Liver (tissue), 3 donors: ENCODE measurements around the gene TTC7B.

Source experiments
- CTCF ChIP-seq: fragments of 150-350 bp; IDR thresholded peaks from 2 replicates; pipeline ENCODE4 v1.5.1; 2017; ENCODE audit warnings: improper control_type of control experiment, low read depth, low read length; ENCODE audit not compliant: missing input control
- EGR1 ChIP-seq, 2 donors: IDR thresholded peaks; 2 replicates each; pipeline ENCODE4 v1.6.1; 2016 to 2018; ENCODE audit warnings: antibody characterized with exemption in 2 of 2, low read depth in 2 of 2
- FOXA1 ChIP-seq: IDR thresholded peaks from 2 replicates; pipeline ENCODE4 v1.6.1; 2016; ENCODE audit warnings: antibody characterized with exemption
- HNF4A ChIP-seq, 2 donors: conservative IDR thresholded peaks; 2 replicates each; pipeline ENCODE4 v1.6.1; 2016; ENCODE audit warnings: antibody characterized with exemption in 2 of 2, mild to moderate bottlenecking in 2 of 2
- JUND ChIP-seq, 2 donors: IDR thresholded peaks; 2 replicates each; pipeline ENCODE4 v1.6.1; 2016; ENCODE audit warnings: antibody characterized with exemption in 2 of 2
- MAX ChIP-seq: IDR thresholded peaks from 2 replicates; pipeline ENCODE4 v1.6.1; 2016; ENCODE audit warnings: antibody characterized with exemption
- RAD21 ChIP-seq, 2 donors: IDR thresholded peaks; 2 replicates each; pipeline ENCODE4 v1.6.1; 2016; ENCODE audit warnings: antibody characterized with exemption in 2 of 2, mild to moderate bottlenecking in 2 of 2
- REST ChIP-seq: IDR thresholded peaks from 2 replicates; pipeline ENCODE4 v1.6.1; 2016; ENCODE audit warnings: antibody characterized with exemption, mild to moderate bottlenecking
- RXRA ChIP-seq, 2 donors: IDR thresholded peaks; 2 replicates each; pipeline ENCODE4 v1.6.1; 2017 to 2018; ENCODE audit warnings: antibody characterized with exemption in 2 of 2, mild to moderate bottlenecking in 1 of 2
- SP1 ChIP-seq: IDR thresholded peaks from 2 replicates; pipeline ENCODE4 v1.6.1; 2018; ENCODE audit warnings: antibody characterized with exemption, mild to moderate bottlenecking
- TAF1 ChIP-seq: conservative IDR thresholded peaks from 2 replicates; pipeline ENCODE4 v1.6.1; 2016; ENCODE audit warnings: antibody characterized with exemption, mild to moderate bottlenecking
- YY1 ChIP-seq: IDR thresholded peaks from 2 replicates; pipeline ENCODE4 v1.6.1; 2016; ENCODE audit warnings: antibody characterized with exemption, mild to moderate bottlenecking
- ZBTB33 ChIP-seq: IDR thresholded peaks from 2 replicates; pipeline ENCODE4 v1.6.1; 2016; ENCODE audit warnings: antibody characterized with exemption
- donor health status: healthy.
- donor health status: healthy.

- TF ChIP-seq EGR1 (IDR thresholded peaks at IDR 0.05; ENCODE audit: low read depth in 2 of 2) (no peak), REST (no peak), YY1 (no peak), FOXA1 (no peak), CTCF (no peak), RAD21 (IDR thresholded peaks at IDR 0.05) (no peak), JUND (IDR thresholded peaks at IDR 0.05) (no peak), SP1 (no peak), HNF4A (conservative IDR thresholded peaks at IDR 0.05) (no peak), MAX (no peak), ZBTB33 (no peak), TAF1 (no peak), RXRA (IDR thresholded peaks at IDR 0.05) (no peak)
Measured at GRCh38 chr14:90699016-90699415, 117.2 kb downstream of the TTC7B start.
